PC-3 (cell line): ENCODE measurements around the gene TRPM7. TPM values are rescaled to one million over a fixed set of nuclear protein-coding genes. Genes with fewer than 3 reads are reported as not detected.

Experiments
- ATAC-seq: fragments of 200-7000 bp; cut with Tn5 transposase; 2 replicates; pipeline ENCODE4 v1.9.1; 2020; ENCODE audit warnings: mild to moderate bottlenecking, moderate library complexity
- BruUV-seq: library from RNA; stranded (reverse); fragments of 400-500 nt; replicated peaks from 2 replicates; lab custom pipeline; 2021; lab: Mats Ljungman, UMichigan
- CTCF ChIA-PET: fragments of 300-600 bp; sonication (Branson Sonifier 250); formaldehyde crosslinking; loops from one replicate; lab custom pipeline; 2022; ENCODE audit warnings: antibody characterized with exemption; lab: Charles Lee
- POLR2A ChIA-PET: fragments of 300-600 bp; sonication (Branson Sonifier 250); formaldehyde crosslinking; loops from one replicate; lab custom pipeline; 2022; ENCODE audit warnings: antibody characterized with exemption; ENCODE audit not compliant: unreplicated experiment; lab: Charles Lee
- DNase-seq: peaks from one replicate; pipeline ENCODE4 v3.0.0-alpha.2; 2015
- H2AFZ ChIP-seq: fragments of 300-600 bp; sonication (generic); 2 replicates; pipeline ENCODE4 v1.6.0; 2016; ENCODE audit warnings: antibody characterized with exemption, low read length
- H3F3A ChIP-seq: fragments of 300-600 bp; sonication (generic); one replicate; pipeline ENCODE4 v1.6.0; 2017; ENCODE audit warnings: antibody characterized with exemption, low read length, control low read depth, mild to moderate bottlenecking; ENCODE audit not compliant: unreplicated experiment
- H3K27ac ChIP-seq: fragments of 300-600 bp; sonication (generic); 2 replicates; pipeline ENCODE4 v1.5.1; 2016; ENCODE audit warnings: mild to moderate bottlenecking, low read length
- H3K27me3 ChIP-seq: fragments of 300-600 bp; sonication (generic); 2 replicates; pipeline ENCODE4 v1.6.1; 2016; ENCODE audit warnings: low read length, mixed read lengths
- H3K36me3 ChIP-seq: fragments of 300-600 bp; sonication (generic); 2 replicates; pipeline ENCODE4 v1.6.1; 2016; ENCODE audit warnings: low read depth, mixed run types, low read length, mixed read lengths
- H3K4me1 ChIP-seq: fragments of 300-600 bp; sonication (generic); 2 replicates; pipeline ENCODE4 v1.5.1; 2016; ENCODE audit warnings: low read length; ENCODE audit not compliant: insufficient read depth
- H3K4me2 ChIP-seq: fragments of 300-600 bp; sonication (generic); 2 replicates; pipeline ENCODE4 v1.6.0; 2016; ENCODE audit warnings: low read length
- H3K4me3 ChIP-seq: fragments of 300-600 bp; sonication (generic); 2 replicates; pipeline ENCODE4 v1.5.1; 2016; ENCODE audit warnings: mild to moderate bottlenecking, low read length, mixed read lengths
- H3K79me2 ChIP-seq: fragments of 300-600 bp; sonication (generic); 2 replicates; pipeline ENCODE4 v1.6.1; 2017; ENCODE audit warnings: low read length, mixed read lengths
- H3K9ac ChIP-seq: fragments of 300-600 bp; sonication (generic); 2 replicates; pipeline ENCODE4 v1.6.0; 2016; ENCODE audit warnings: mild to moderate bottlenecking, low read length
- H3K9me2 ChIP-seq: fragments of 300-600 bp; sonication (generic); replicated peaks from 2 replicates; pipeline ENCODE4 v1.6.1; 2016; ENCODE audit warnings: mixed run types, low read length, mixed read lengths
- H3K9me3 ChIP-seq: fragments of 300-600 bp; sonication (generic); 2 replicates; pipeline ENCODE4 v1.6.1; 2016; ENCODE audit warnings: low read length, mixed read lengths
- H4K20me1 ChIP-seq: fragments of 300-600 bp; sonication (generic); 2 replicates; pipeline ENCODE4 v1.6.1; 2016; ENCODE audit warnings: low read length, mixed read lengths
- EZH2 ChIP-seq: fragments of 300-600 bp; sonication (generic); IDR thresholded peaks from one replicate; pipeline ENCODE4 v1.6.1; 2017; ENCODE audit warnings: antibody characterized with exemption, mild to moderate bottlenecking, low read length; ENCODE audit not compliant: unreplicated experiment
- EZH2phosphoT487 ChIP-seq: fragments of 300-600 bp; sonication (generic); IDR thresholded peaks from 2 replicates; pipeline ENCODE4 v1.6.1; 2018; ENCODE audit warnings: mild to moderate bottlenecking, antibody characterized with exemption, low read length, borderline replicate concordance
- intact Hi-C: fragments of 100-400 bp; cut with micrococcal nuclease; formaldehyde crosslinking; loops from 2 replicates; pipeline ENCODE4 v1.9.0; 2023
- total RNA-seq: library from RNA; depleted of rRNA; stranded (reverse); fragments of >200 nt; gene quantifications from 2 replicates; pipeline ENCODE4 v1.2.3, GENCODE V29; 2014
- TF ChIP-seq, protein P1 (sequence below): fragments of 300-600 bp; sonication (generic); conservative IDR thresholded peaks from 2 replicates; pipeline ENCODE4 v1.5.1; 2017; ENCODE audit warnings: antibody characterized with exemption, low read depth, mild to moderate bottlenecking, low read length

The TRPM7 gene
- total RNA-seq, 1 experiment from 2014 or later = 13.3 TPM

DNA sequence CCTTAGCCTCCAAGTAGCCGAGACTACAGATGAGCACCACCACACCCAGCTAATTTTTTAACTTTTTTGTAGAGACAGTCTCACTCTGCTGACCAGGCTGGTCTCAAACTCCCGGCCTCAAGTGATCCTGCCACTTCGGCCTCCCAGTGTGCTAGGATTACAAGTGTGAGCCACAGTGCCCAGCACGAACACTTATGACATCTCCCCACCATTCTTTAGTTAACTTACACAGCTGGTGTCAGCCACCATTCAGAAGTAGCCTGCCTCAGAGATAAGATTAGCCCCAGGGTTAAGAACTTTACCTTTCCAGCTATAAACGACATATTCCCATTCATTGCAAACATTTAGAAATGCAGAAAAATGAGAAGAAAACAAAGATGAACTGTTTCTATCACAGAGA lies 58.2 kb downstream of the TRPM7 start:
- Histone ChIP-seq H3F3A (no peaks in the 10 kb centered on the region), H4K20me1 (no peaks in the 10 kb centered on the region), H3K36me3 (peaks cover 12% of the 10 kb centered on the region; the same call in 1 of the 2 replicates), H3K27me3 (no peaks in the 10 kb centered on the region), H2AFZ (no peak overlapping the region), H3K4me3 (no peak overlapping the region), H3K4me1 (no peaks in the 10 kb centered on the region), H3K4me2 (no peak overlapping the region), H3K9ac (no peak overlapping the region), H3K27ac (no peak overlapping the region), H3K79me2 (no peaks in the 10 kb centered on the region), H3K9me3 (no peaks in the 10 kb centered on the region), H3K9me2 (no peaks in the 10 kb centered on the region)
- CTCF ChIA-PET = no interaction called here
- no peak for DNase-seq
- intact Hi-C loops = no loop called here
- TF ChIP-seq EZH2phosphoT487 = no peak
- no peak for TF ChIP-seq EZH2
- TF ChIP-seq, protein P1, sequence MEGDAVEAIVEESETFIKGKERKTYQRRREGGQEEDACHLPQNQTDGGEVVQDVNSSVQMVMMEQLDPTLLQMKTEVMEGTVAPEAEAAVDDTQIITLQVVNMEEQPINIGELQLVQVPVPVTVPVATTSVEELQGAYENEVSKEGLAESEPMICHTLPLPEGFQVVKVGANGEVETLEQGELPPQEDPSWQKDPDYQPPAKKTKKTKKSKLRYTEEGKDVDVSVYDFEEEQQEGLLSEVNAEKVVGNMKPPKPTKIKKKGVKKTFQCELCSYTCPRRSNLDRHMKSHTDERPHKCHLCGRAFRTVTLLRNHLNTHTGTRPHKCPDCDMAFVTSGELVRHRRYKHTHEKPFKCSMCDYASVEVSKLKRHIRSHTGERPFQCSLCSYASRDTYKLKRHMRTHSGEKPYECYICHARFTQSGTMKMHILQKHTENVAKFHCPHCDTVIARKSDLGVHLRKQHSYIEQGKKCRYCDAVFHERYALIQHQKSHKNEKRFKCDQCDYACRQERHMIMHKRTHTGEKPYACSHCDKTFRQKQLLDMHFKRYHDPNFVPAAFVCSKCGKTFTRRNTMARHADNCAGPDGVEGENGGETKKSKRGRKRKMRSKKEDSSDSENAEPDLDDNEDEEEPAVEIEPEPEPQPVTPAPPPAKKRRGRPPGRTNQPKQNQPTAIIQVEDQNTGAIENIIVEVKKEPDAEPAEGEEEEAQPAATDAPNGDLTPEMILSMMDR = no peak
- POLR2A ChIA-PET = no interaction called here
- no peak for ATAC-seq
- BruUV-seq = no TSS peak

DNA sequence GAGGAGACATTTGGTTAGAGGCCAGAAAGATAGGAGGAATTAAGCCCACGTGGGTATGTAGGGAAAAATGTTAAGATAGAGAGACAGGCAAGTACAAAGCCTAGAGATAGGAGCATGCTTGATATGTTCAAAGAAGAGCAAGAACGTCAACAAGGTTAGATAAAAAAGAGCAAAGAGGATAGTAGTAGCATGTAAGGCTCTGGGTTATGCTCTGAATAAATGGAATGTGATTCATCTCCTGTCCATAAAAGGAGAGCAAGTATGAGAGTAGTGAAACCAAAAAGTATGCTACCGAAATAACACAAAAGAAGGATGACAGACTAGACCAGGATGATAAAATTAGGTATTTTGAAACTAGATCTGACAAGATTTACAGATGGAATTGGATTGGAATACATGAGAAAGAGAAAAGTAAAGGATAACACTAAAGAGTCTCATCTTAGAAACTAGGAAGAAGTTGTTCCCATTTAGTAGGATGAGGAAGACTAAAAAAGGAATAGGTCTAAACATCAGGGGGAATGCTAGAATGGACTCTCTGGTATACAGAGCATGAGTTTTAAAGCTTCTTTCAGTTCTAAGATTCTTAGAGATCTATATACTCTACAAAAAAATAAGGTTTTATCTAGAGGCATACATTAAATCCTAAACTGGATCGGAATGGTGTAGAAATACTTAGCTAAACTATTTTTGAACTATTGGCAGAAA lies 59.1 kb downstream of the TRPM7 start:
- CTCF ChIA-PET = no interaction called here

More for the DNA sequence above, 59.1 kb downstream of the TRPM7 start:
- Histone ChIP-seq H3K36me3 (peaks cover 8% of the 10 kb centered on the region; the same call in 1 of the 2 replicates), H2AFZ (no peak overlapping the region), H3K27ac (no peak overlapping the region), H3K79me2 (no peaks in the 10 kb centered on the region), H3K9ac (no peak overlapping the region), H3F3A (no peaks in the 10 kb centered on the region), H3K27me3 (no peaks in the 10 kb centered on the region), H3K4me1 (no peaks in the 10 kb centered on the region), H3K9me3 (no peaks in the 10 kb centered on the region), H3K4me3 (no peak overlapping the region), H3K9me2 (no peaks in the 10 kb centered on the region), H4K20me1 (no peaks in the 10 kb centered on the region), H3K4me2 (no peak overlapping the region)
- BruUV-seq = no TSS peak
- TF ChIP-seq, protein P1 = no peak
- no peak for TF ChIP-seq EZH2
- DNase-seq (no peak), ATAC-seq (no peak)
- POLR2A ChIA-PET = no interaction called here
- intact Hi-C loops = no loop called here
